ENCODE measurements around the gene GRAP. TPM values are rescaled to one million over a fixed set of nuclear protein-coding genes. Genes with fewer than 3 reads are reported as not detected.

Gene GRAP
- total RNA-seq, 1 donor from 2014 or later: not detected

DNA sequence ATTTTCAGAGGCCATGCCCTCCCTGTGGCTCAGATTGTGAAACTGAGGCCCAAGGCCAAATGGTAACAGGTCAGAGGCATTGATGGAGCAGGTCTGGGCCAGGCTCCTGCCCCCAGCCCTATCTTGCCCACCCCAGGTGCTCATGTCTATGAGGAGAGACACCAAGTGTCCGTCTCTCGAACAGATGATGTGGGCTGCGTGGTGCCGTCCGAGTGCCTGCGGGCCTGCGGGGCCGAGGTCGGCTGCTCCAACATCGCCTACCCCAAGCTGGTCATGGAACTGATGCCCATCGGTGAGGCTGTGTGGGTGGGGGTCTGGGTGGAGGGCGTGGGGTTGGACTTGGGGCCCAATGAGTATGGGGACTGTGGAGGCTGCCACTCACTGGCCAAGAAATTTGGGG lies 33.5 kb downstream of the GRAP start:
- Mint-ChIP-seq H3K4me1 (ENCODE audit: low read depth) (peaks cover 4% of the 10 kb centered on the region), H3K9me3 (ENCODE audit: low read depth) (no peaks in the 10 kb centered on the region), H3K27me3 (peaks cover 10% of the 10 kb centered on the region), H3K27ac (no peak overlapping the region), H3K4me3 (ENCODE audit: low read depth) (no peak overlapping the region), H3K36me3 (ENCODE audit: insufficient read depth) (no peaks in the 10 kb centered on the region)
- TF ChIP-seq, protein P1, sequence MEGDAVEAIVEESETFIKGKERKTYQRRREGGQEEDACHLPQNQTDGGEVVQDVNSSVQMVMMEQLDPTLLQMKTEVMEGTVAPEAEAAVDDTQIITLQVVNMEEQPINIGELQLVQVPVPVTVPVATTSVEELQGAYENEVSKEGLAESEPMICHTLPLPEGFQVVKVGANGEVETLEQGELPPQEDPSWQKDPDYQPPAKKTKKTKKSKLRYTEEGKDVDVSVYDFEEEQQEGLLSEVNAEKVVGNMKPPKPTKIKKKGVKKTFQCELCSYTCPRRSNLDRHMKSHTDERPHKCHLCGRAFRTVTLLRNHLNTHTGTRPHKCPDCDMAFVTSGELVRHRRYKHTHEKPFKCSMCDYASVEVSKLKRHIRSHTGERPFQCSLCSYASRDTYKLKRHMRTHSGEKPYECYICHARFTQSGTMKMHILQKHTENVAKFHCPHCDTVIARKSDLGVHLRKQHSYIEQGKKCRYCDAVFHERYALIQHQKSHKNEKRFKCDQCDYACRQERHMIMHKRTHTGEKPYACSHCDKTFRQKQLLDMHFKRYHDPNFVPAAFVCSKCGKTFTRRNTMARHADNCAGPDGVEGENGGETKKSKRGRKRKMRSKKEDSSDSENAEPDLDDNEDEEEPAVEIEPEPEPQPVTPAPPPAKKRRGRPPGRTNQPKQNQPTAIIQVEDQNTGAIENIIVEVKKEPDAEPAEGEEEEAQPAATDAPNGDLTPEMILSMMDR (IDR thresholded peaks at IDR 0.05; ENCODE audit: unreplicated experiment): no peak
- no peak for DNase-seq (ENCODE audit: low spot score, unreplicated experiment)

DNA sequence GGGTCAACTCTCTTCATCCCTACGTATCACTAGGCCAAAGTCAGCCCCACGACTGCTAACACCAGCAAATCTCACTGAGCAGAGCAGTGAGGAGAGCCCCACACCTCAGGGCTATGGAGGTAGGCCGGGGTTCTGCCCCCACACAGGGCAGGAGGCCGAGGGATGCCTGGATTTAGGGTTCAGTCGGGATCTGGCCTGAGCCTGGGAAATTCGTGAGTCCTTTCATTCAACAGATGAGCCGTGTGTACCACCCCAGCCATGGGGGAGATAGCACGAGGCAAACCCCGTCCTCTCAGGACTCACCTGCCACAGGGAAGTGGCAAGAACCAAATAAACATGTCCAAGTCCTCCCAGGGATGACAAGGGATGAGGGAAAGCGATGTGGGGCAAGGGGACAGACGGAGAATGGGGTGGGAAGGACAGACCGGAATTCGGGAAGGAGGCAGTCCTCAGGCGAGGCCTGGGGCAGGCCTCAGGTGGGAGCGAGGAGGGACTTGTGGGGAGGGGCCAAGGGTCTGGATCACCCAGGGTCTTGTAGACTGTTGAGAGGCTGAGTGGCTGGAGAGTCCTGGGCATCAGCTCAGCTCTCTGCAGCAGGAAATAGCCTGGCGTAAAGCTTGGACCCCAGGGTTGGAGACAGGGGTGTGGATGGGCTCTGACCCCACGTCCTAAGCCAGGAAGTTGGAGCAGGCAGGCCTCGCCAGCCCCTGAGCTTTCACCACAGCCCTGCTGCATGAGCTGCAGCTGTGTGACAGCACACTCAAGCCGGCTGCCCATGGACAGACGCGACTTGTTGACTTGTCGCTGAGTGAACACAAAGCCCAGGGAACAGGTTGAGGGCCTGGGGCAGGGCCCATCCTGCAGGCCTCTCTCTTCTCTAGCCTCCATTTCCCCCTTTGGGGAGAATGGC lies 34.3 kb downstream of the GRAP start:
- Mint-ChIP-seq H3K27me3 (peaks cover 10% of the 10 kb centered on the region), H3K4me3 (ENCODE audit: low read depth) (no peak overlapping the region), H3K9me3 (ENCODE audit: low read depth) (no peaks in the 10 kb centered on the region), H3K27ac (no peak overlapping the region), H3K4me1 (ENCODE audit: low read depth) (peaks cover 4% of the 10 kb centered on the region), H3K36me3 (ENCODE audit: insufficient read depth) (no peaks in the 10 kb centered on the region)
- no peak for DNase-seq (ENCODE audit: low spot score, unreplicated experiment)
- TF ChIP-seq, protein P1 (IDR thresholded peaks at IDR 0.05; ENCODE audit: unreplicated experiment): no peak

DNA sequence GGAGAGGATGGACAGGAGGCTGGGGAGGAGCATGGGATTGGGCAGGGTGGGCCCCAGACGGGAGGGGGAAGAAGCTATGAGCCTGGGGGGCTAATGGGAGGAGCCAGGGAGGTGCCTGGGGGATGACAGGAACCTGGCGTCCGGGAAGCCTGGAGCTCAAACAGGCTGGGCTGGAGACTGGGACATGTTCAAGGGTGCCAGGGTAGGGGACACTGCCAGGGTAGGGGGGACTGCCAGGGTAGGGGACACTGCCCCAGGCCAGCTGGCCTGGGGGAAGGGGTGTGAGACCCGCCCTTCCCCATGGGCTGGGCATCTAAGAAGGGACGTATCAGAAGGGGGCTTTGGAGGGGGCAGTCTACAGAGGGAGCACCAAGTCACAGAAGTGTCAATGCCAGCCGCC lies 35.2 kb downstream of the GRAP start:
- no peak overlapping the region for H3K27ac Mint-ChIP-seq
- TF ChIP-seq, protein P1 (IDR thresholded peaks at IDR 0.05; ENCODE audit: unreplicated experiment): no peak
- no peaks in the 10 kb centered on the region for H3K36me3 Mint-ChIP-seq (ENCODE audit: insufficient read depth)
- no peak for DNase-seq (ENCODE audit: low spot score, unreplicated experiment)
- H3K27me3 Mint-ChIP-seq: peaks cover 10% of the 10 kb centered on the region
- no peak overlapping the region for H3K4me3 Mint-ChIP-seq (ENCODE audit: low read depth)
- peaks cover 4% of the 10 kb centered on the region for H3K4me1 Mint-ChIP-seq (ENCODE audit: low read depth)
- H3K9me3 Mint-ChIP-seq (ENCODE audit: low read depth): no peaks in the 10 kb centered on the region

DNA sequence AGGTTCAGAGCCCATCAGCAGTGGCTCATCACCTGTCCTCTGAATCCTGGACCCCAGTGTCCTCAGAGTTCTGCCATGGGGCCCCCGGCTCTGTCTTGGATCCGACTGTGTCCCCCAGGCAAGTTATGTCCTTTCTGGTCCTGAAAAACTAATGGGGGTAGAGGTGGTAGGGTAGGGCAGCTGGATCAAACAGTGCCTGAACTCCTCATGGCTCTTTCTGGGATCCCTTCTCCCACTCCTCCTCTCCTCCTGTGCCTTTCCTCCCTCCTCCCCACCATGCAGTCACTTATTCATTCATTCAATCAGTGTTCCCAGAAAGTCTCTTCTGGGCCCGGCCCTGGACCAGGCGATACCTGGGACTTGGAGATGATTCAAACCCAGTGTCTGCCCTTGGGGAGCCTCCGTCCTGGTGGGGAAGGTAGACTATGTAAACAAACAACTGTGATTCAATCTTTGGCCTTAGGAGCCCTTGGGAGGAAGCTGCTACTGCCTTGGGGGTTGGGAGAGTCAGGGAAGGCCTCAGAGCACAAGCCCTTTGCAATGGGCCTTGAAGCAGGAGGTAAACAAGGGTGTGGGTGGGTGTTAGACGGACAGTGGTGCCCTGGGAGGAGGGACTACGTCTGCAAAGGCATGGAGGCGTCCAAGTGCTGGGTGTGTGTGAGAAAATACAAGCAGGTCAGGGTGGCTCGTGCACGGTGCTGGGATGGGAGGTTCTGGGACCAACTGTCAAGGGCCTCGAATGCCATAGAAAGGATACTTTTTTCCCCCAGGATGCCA lies 35.8 kb downstream of the GRAP start:
- TF ChIP-seq, protein P1 (IDR thresholded peaks at IDR 0.05; ENCODE audit: unreplicated experiment): no peak

DNA sequence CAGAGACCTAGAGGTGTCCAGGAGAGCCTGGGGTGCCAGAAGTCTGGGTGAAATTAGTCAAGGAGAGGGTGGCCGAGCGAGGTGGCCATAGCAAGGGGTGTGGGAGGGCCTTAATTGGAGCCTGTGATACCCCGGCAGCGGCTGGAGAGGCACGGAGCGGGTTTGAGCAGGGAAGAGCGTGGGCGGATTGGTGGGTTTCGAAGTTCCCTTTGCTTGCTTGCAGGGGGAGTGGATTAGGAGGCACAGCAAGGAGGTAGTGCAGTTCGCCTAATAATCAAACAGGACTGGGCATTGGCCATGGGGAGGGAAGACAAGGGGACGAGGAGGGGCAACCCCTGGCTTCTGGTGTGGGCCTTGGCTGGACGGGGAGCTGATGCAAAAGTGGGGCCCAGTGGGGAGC lies 36.8 kb downstream of the GRAP start:
- DNase-seq (ENCODE audit: low spot score, unreplicated experiment): no peak
- TF ChIP-seq, protein P1 (IDR thresholded peaks at IDR 0.05; ENCODE audit: unreplicated experiment): no peak
- Mint-ChIP-seq H3K27ac (no peak overlapping the region), H3K36me3 (ENCODE audit: insufficient read depth) (no peaks in the 10 kb centered on the region), H3K9me3 (ENCODE audit: low read depth) (no peaks in the 10 kb centered on the region), H3K4me1 (ENCODE audit: low read depth) (peaks cover 4% of the 10 kb centered on the region), H3K27me3 (peaks cover 4% of the 10 kb centered on the region), H3K4me3 (ENCODE audit: low read depth) (no peak overlapping the region)

More for the DNA sequence above, 35.8 kb downstream of the GRAP start:
- Mint-ChIP-seq H3K27ac (no peak overlapping the region), H3K36me3 (ENCODE audit: insufficient read depth) (no peaks in the 10 kb centered on the region), H3K9me3 (ENCODE audit: low read depth) (no peaks in the 10 kb centered on the region), H3K4me1 (ENCODE audit: low read depth) (peaks cover 4% of the 10 kb centered on the region), H3K4me3 (ENCODE audit: low read depth) (no peak overlapping the region), H3K27me3 (peaks cover 10% of the 10 kb centered on the region)
- no peak for DNase-seq (ENCODE audit: low spot score, unreplicated experiment)
